HepG2 (cell line): ENCODE data around the gene BRCA2. TPM values are rescaled to one million over a fixed set of nuclear protein-coding genes. Genes with fewer than 3 reads are reported as not detected.

Experiments used
- CAMTA2 ChIP-seq: sonication (generic); formaldehyde crosslinking; IDR thresholded peaks from 2 replicates; pipeline ENCODE4 v1.4.0; 2020; ENCODE audit warnings: mild to moderate bottlenecking, missing genetic modification reagents, borderline replicate concordance
- CREM ChIP-seq, 2 experiments: sonication (generic) in 1 of 2; formaldehyde crosslinking in 1 of 2; IDR thresholded peaks; 2 replicates each; pipeline versions ENCODE4 v1.4.0 to v1.6.1; 2016 to 2020; ENCODE audit warnings: antibody characterized with exemption in 1 of 2, mild to moderate bottlenecking in 1 of 2, missing genetic modification reagents in 1 of 2
- ETV5 ChIP-seq: IDR thresholded peaks from 2 replicates; pipeline ENCODE4 v1.6.1; 2018; ENCODE audit warnings: missing biosample characterization, missing genetic modification reagents, inconsistent platforms, borderline replicate concordance
- KLF6 ChIP-seq: IDR thresholded peaks from 2 replicates; pipeline ENCODE4 v1.8.0; 2016; ENCODE audit warnings: missing biosample characterization, missing genetic modification reagents
- KLF9 ChIP-seq: IDR thresholded peaks from 2 replicates; pipeline ENCODE4 v1.6.1; 2016; ENCODE audit warnings: low read depth
- MEIS1 ChIP-seq: sonication (generic); formaldehyde crosslinking; IDR thresholded peaks from 2 replicates; pipeline ENCODE4 v1.9.0; 2021; ENCODE audit warnings: mild to moderate bottlenecking, missing genetic modification reagents, moderate library complexity, borderline replicate concordance
- MZF1 ChIP-seq: sonication (generic); formaldehyde crosslinking; IDR thresholded peaks from 2 replicates; pipeline ENCODE4 v1.8.1; 2023; ENCODE audit warnings: mild to moderate bottlenecking, missing genetic modification reagents, borderline replicate concordance
- RFX5 ChIP-seq: IDR thresholded peaks from 2 replicates; pipeline ENCODE4 v1.6.1; 2011; ENCODE audit warnings: low read depth, low read length, improper control_type of control experiment
- SAFB2 ChIP-seq: sonication (generic); formaldehyde crosslinking; IDR thresholded peaks from 2 replicates; pipeline ENCODE4 v1.5.1; 2020; ENCODE audit warnings: missing genetic modification reagents, low read depth, mild to moderate bottlenecking, borderline replicate concordance
- THAP7 ChIP-seq: sonication (generic); formaldehyde crosslinking; IDR thresholded peaks from 2 replicates; pipeline ENCODE4 v1.8.1; 2023; ENCODE audit warnings: mild to moderate bottlenecking, missing genetic modification reagents
- TOPORS ChIP-seq: sonication (generic); formaldehyde crosslinking; IDR thresholded peaks from 2 replicates; pipeline ENCODE4 v1.8.0; 2023; ENCODE audit warnings: mild to moderate bottlenecking, missing genetic modification reagents
- ZNF556 ChIP-seq: sonication (generic); formaldehyde crosslinking; IDR thresholded peaks from 2 replicates; pipeline ENCODE4 v1.4.0; 2020; ENCODE audit warnings: mild to moderate bottlenecking, missing genetic modification reagents, borderline replicate concordance
- ZNF713 ChIP-seq: sonication (generic); formaldehyde crosslinking; IDR thresholded peaks from 2 replicates; pipeline ENCODE4 v1.4.0; 2020; ENCODE audit warnings: mild to moderate bottlenecking, missing genetic modification reagents
- ZZZ3 ChIP-seq: sonication (generic); formaldehyde crosslinking; IDR thresholded peaks from 2 replicates; pipeline ENCODE4 v1.4.0; 2020; ENCODE audit warnings: missing genetic modification reagents, mild to moderate bottlenecking, borderline replicate concordance
- polyA plus RNA-seq, 8 experiments: library from polyadenylated mRNA; depleted of rRNA in 3 of 8; stranded (reverse) in 7 of 8; unstranded in 1 of 8; fragments of >200 nt; fragmentation: Illumina TruSeq in 4 of 8; extraction: Trizol in 4 of 8; gene quantifications; 2 replicates each; pipeline versions ENCODE4 v1.2.1 to v1.2.3, GENCODE V29; 2011 to 2016; ENCODE audit warnings: low read depth in 4 of 8, missing spikeins in 1 of 8, mixed read lengths in 1 of 8; ENCODE audit not compliant: insufficient read depth in 1 of 8
- total RNA-seq, 5 experiments: library from RNA; depleted of rRNA; stranded (reverse); fragments of >200 nt; fragmentation: Illumina TruSeq; extraction: Trizol; gene quantifications; 2 replicates each; pipeline ENCODE4 v1.2.3, GENCODE V29; 2016; ENCODE audit warnings: low read depth in 1 of 5
- TF ChIP-seq, protein P1 (sequence below): sonication (generic); formaldehyde crosslinking; IDR thresholded peaks from 2 replicates; pipeline ENCODE4 v1.4.0; 2020; ENCODE audit warnings: mild to moderate bottlenecking, missing genetic modification reagents
- TF ChIP-seq, protein P2 (sequence below): sonication (generic); formaldehyde crosslinking; IDR thresholded peaks from 2 replicates; pipeline ENCODE4 v1.8.1; 2022; ENCODE audit warnings: mild to moderate bottlenecking, missing genetic modification reagents
- TF ChIP-seq, protein P3 (sequence below): sonication (generic); formaldehyde crosslinking; IDR thresholded peaks from 2 replicates; pipeline ENCODE4 v1.9.0; 2021; ENCODE audit warnings: missing genetic modification reagents, mild to moderate bottlenecking, borderline replicate concordance

Gene BRCA2
- total and polyA plus RNA-seq, 2 of the 13 experiments (the other 11 are each of a cell fraction or from before 2014, with no cell fraction given): 3.1 to 24.6 TPM

- TF ChIP-seq, protein P1, sequence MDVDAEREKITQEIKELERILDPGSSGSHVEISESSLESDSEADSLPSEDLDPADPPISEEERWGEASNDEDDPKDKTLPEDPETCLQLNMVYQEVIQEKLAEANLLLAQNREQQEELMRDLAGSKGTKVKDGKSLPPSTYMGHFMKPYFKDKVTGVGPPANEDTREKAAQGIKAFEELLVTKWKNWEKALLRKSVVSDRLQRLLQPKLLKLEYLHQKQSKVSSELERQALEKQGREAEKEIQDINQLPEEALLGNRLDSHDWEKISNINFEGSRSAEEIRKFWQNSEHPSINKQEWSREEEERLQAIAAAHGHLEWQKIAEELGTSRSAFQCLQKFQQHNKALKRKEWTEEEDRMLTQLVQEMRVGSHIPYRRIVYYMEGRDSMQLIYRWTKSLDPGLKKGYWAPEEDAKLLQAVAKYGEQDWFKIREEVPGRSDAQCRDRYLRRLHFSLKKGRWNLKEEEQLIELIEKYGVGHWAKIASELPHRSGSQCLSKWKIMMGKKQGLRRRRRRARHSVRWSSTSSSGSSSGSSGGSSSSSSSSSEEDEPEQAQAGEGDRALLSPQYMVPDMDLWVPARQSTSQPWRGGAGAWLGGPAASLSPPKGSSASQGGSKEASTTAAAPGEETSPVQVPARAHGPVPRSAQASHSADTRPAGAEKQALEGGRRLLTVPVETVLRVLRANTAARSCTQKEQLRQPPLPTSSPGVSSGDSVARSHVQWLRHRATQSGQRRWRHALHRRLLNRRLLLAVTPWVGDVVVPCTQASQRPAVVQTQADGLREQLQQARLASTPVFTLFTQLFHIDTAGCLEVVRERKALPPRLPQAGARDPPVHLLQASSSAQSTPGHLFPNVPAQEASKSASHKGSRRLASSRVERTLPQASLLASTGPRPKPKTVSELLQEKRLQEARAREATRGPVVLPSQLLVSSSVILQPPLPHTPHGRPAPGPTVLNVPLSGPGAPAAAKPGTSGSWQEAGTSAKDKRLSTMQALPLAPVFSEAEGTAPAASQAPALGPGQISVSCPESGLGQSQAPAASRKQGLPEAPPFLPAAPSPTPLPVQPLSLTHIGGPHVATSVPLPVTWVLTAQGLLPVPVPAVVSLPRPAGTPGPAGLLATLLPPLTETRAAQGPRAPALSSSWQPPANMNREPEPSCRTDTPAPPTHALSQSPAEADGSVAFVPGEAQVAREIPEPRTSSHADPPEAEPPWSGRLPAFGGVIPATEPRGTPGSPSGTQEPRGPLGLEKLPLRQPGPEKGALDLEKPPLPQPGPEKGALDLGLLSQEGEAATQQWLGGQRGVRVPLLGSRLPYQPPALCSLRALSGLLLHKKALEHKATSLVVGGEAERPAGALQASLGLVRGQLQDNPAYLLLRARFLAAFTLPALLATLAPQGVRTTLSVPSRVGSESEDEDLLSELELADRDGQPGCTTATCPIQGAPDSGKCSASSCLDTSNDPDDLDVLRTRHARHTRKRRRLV (CRISPR knock-in tag): no peak; the same call in 1 of the 2 replicates
- peak; percentile 58 for TF ChIP-seq ETV5 (CRISPR knock-in tag)
- TF ChIP-seq, protein P2, sequence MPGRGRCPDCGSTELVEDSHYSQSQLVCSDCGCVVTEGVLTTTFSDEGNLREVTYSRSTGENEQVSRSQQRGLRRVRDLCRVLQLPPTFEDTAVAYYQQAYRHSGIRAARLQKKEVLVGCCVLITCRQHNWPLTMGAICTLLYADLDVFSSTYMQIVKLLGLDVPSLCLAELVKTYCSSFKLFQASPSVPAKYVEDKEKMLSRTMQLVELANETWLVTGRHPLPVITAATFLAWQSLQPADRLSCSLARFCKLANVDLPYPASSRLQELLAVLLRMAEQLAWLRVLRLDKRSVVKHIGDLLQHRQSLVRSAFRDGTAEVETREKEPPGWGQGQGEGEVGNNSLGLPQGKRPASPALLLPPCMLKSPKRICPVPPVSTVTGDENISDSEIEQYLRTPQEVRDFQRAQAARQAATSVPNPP: peak; percentile 21; the same call in 1 of the 2 replicates
- TF ChIP-seq CREM (IDR thresholded peaks at IDR 0.05): peak; percentile 83
- no peak for TF ChIP-seq CREM (CRISPR knock-in tag; IDR thresholded peaks at IDR 0.05)
- no peak for TF ChIP-seq ZNF713 (CRISPR knock-in tag)
- no peak for TF ChIP-seq ZNF556
- no peak for TF ChIP-seq KLF9 (CRISPR knock-in tag)
- TF ChIP-seq ZZZ3 (CRISPR knock-in tag): no peak; the same call in 1 of the 2 replicates
- no peak; the same call in 1 of the 2 replicates for TF ChIP-seq KLF6
- TF ChIP-seq RFX5: no peak
- TF ChIP-seq MEIS1: no peak
- TF ChIP-seq THAP7 (CRISPR knock-in tag): 0 out of 2 replicates have a peak, but pooled peaks have one; percentile 21
- TF ChIP-seq MZF1 (CRISPR knock-in tag): no peak
- TF ChIP-seq, protein P3, sequence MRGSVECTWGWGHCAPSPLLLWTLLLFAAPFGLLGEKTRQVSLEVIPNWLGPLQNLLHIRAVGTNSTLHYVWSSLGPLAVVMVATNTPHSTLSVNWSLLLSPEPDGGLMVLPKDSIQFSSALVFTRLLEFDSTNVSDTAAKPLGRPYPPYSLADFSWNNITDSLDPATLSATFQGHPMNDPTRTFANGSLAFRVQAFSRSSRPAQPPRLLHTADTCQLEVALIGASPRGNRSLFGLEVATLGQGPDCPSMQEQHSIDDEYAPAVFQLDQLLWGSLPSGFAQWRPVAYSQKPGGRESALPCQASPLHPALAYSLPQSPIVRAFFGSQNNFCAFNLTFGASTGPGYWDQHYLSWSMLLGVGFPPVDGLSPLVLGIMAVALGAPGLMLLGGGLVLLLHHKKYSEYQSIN (CRISPR knock-in tag): no peak
- TF ChIP-seq CAMTA2 (CRISPR knock-in tag): peak; percentile 31; the same call in 1 of the 2 replicates
- TF ChIP-seq SAFB2 (CRISPR knock-in tag): no peak; the same call in 1 of the 2 replicates
- peak; percentile 66; the same call in 1 of the 2 replicates for TF ChIP-seq TOPORS (CRISPR knock-in tag)
- TF ChIP-seq, all 625 proteins: peak for 213
These were observed at the start of gene BRCA2, which contains the start of gene ZAR1L (continued) for GRCh38 chr13:32315238-32316027.
